GM12878 (cell line): Measurements from ENCODE around the gene NQO1. TPM values are rescaled to one million over a fixed set of nuclear protein-coding genes. Genes with fewer than 3 reads are reported as not detected.

Experiments used
- ATAC-seq: fragments of 200-7000 bp; cut with Tn5 transposase; 3 replicates; pipeline ENCODE4 v1.9.1; 2020; ENCODE audit warnings: mild to moderate bottlenecking, moderate library complexity
- BruUV-seq: library from RNA; stranded (reverse); fragments of 400-500 nt; replicated peaks from 2 replicates; lab custom pipeline; 2021; lab: Mats Ljungman, UMichigan
- CTCF ChIA-PET: fragments of 300-600 bp; sonication (Branson Sonifier 250); formaldehyde crosslinking; extraction: SDS; loops from one replicate; lab custom pipeline; 2021; ENCODE audit warnings: inconsistent platforms; lab: Yijun Ruan, JAX
- POLR2A ChIA-PET: fragments of 350-600 bp; formaldehyde crosslinking; extraction: SDS; loops from one replicate; lab custom pipeline; 2021; ENCODE audit warnings: inconsistent platforms; lab: Charles Lee
- RAD21 ChIA-PET: fragments of 300-600 bp; sonication (Branson Sonifier 250); formaldehyde crosslinking; loops from one replicate; lab custom pipeline; 2023; ENCODE audit warnings: antibody characterized with exemption; ENCODE audit not compliant: unreplicated experiment; lab: Charles Lee
- SMC1A ChIA-PET: fragments of 300-600 bp; sonication (Branson Sonifier 250); formaldehyde crosslinking; loops from one replicate; lab custom pipeline; 2023; ENCODE audit not compliant: unreplicated experiment, uncharacterized antibody; lab: Charles Lee
- DNase-seq: peaks from one replicate; pipeline ENCODE4 v3.0.0-alpha.2; 2011; ENCODE audit warnings: low read depth, low spot score
- FAIRE-seq: peaks from 3 replicates; lab custom pipeline; 2011; peaks lifted over from hg19 to GRCh38; lab: Jason Lieb, UNC
- H2AFZ ChIP-seq: 2 replicates; pipeline ENCODE4 v1.6.0; 2011; ENCODE audit warnings: low read depth, low read length, control low read depth; ENCODE audit not compliant: control insufficient read depth
- H3K27ac ChIP-seq: 2 replicates; pipeline ENCODE4 v1.5.1; 2011; ENCODE audit warnings: control low read depth; ENCODE audit not compliant: control insufficient read depth, insufficient read depth
- H3K27me3 ChIP-seq, 2 experiments: replicated peaks in 1 of 2; 2 replicates each; pipeline versions ENCODE4 v1.6.0 to v1.6.1; 2011; ENCODE audit warnings: low read length in 1 of 2; ENCODE audit not compliant: control insufficient read depth in 2 of 2, insufficient read depth in 2 of 2
- H3K36me3 ChIP-seq, 2 experiments: 2 replicates each; pipeline ENCODE4 v1.5.1; 2011; ENCODE audit warnings: low read length in 1 of 2; ENCODE audit not compliant: control insufficient read depth in 2 of 2, insufficient read depth in 2 of 2
- H3K4me1 ChIP-seq: 2 replicates; pipeline ENCODE4 v1.6.1; 2011; ENCODE audit warnings: mild to moderate bottlenecking, low read length, moderate library complexity, mixed read lengths; ENCODE audit not compliant: control insufficient read depth, insufficient read depth
- H3K4me2 ChIP-seq: 2 replicates; pipeline ENCODE4 v1.6.0; 2011; ENCODE audit warnings: control low read depth; ENCODE audit not compliant: control insufficient read depth, insufficient read depth
- H3K4me3 ChIP-seq: fragments of 200-600 bp; sonication (generic); 2 replicates; pipeline ENCODE4 v1.5.1; 2016
- H3K79me2 ChIP-seq: 2 replicates; pipeline ENCODE4 v1.6.0; 2011; ENCODE audit warnings: low read length; ENCODE audit not compliant: control insufficient read depth, insufficient read depth
- H3K9ac ChIP-seq: 2 replicates; pipeline ENCODE4 v1.8.0; 2011; ENCODE audit warnings: low read length, control low read depth, mixed read lengths; ENCODE audit not compliant: control insufficient read depth, insufficient read depth
- H3K9me3 ChIP-seq: replicated peaks from 3 replicates; pipeline ENCODE4 v1.5.1; 2011; ENCODE audit warnings: mild to moderate bottlenecking, low read length; ENCODE audit not compliant: control insufficient read depth, insufficient read depth
- H4K20me1 ChIP-seq: 2 replicates; pipeline ENCODE4 v1.6.0; 2011; ENCODE audit not compliant: control insufficient read depth, insufficient read depth
- ASH2L ChIP-seq: fragments of 300-600, 200-600 bp; sonication (generic); IDR thresholded peaks from 2 replicates; pipeline ENCODE4 v1.6.1; 2017; ENCODE audit warnings: low read depth, mild to moderate bottlenecking, borderline replicate concordance
- BACH1 ChIP-seq: fragments of 450-650 bp; IDR thresholded peaks from 2 replicates; pipeline ENCODE4 v1.6.1; 2017; ENCODE audit warnings: mild to moderate bottlenecking, borderline replicate concordance
- CHD2 ChIP-seq: IDR thresholded peaks from 2 replicates; pipeline ENCODE4 v1.6.1; 2011; ENCODE audit warnings: low read depth, low read length, improper control_type of control experiment, borderline replicate concordance
- CREB1 ChIP-seq: IDR thresholded peaks from 2 replicates; pipeline ENCODE4 v1.6.1; 2012; ENCODE audit warnings: low read depth, mild to moderate bottlenecking, inconsistent platforms
- GATAD2B ChIP-seq: fragments of 450-650 bp; conservative IDR thresholded peaks from 2 replicates; pipeline ENCODE4 v1.6.1; 2017; ENCODE audit warnings: low read depth, mild to moderate bottlenecking, moderate library complexity
- HDAC6 ChIP-seq: fragments of 200-600 bp; sonication (generic); IDR thresholded peaks from one replicate; pipeline ENCODE4 v1.8.0; 2017; ENCODE audit warnings: antibody characterized with exemption; ENCODE audit not compliant: unreplicated experiment
- JUND ChIP-seq: IDR thresholded peaks from 2 replicates; pipeline ENCODE4 v1.6.1; 2012; ENCODE audit warnings: low read depth, mild to moderate bottlenecking, low read length, improper control_type of control experiment, moderate library complexity
- NR2F1 ChIP-seq: fragments of 450-650 bp; conservative IDR thresholded peaks from 2 replicates; pipeline ENCODE4 v1.6.1; 2017; ENCODE audit warnings: mild to moderate bottlenecking
- PAX5 ChIP-seq: IDR thresholded peaks from 2 replicates; pipeline ENCODE4 v1.6.1; 2011; ENCODE audit warnings: low read depth, low read length, borderline replicate concordance
- PAX8 ChIP-seq: fragments of 450-650 bp; IDR thresholded peaks from 2 replicates; pipeline ENCODE4 v1.6.1; 2017; ENCODE audit warnings: mild to moderate bottlenecking, moderate library complexity
- POLR2A ChIP-seq: IDR thresholded peaks from 2 replicates; pipeline ENCODE4 v1.6.1; 2011; ENCODE audit warnings: low read depth, mild to moderate bottlenecking, low read length
- RB1 ChIP-seq: fragments of 450-650 bp; formaldehyde crosslinking; IDR thresholded peaks from 2 replicates; pipeline ENCODE4 v1.6.1; 2017; ENCODE audit warnings: mild to moderate bottlenecking, borderline replicate concordance
- RFX5 ChIP-seq: IDR thresholded peaks from 2 replicates; pipeline ENCODE4 v1.6.1; 2011; ENCODE audit warnings: low read depth, low read length, improper control_type of control experiment
- SPI1 ChIP-seq: IDR thresholded peaks from 2 replicates; pipeline ENCODE4 v1.6.1; 2011; ENCODE audit warnings: low read depth, mild to moderate bottlenecking, low read length, moderate library complexity, borderline replicate concordance; ENCODE audit not compliant: insufficient read depth
- TARDBP ChIP-seq: IDR thresholded peaks from 2 replicates; pipeline ENCODE4 v1.6.1; 2016; ENCODE audit warnings: borderline replicate concordance
- ZZZ3 ChIP-seq: IDR thresholded peaks from 2 replicates; pipeline ENCODE4 v1.6.1; 2011; ENCODE audit warnings: low read depth; ENCODE audit not compliant: control insufficient read depth, insufficient read length
- WGBS: methylation state at CpG from one replicate; pipeline ENCODE4 v1.1.6; 2016; ENCODE audit warnings: low lambda C conversion rate; ENCODE audit not compliant: insufficient replicate concordance, insufficient coverage; ENCODE audit errors: missing lambda C conversion rate; 5-methylcytosine and 5-hydroxymethylcytosine counted together
- in situ Hi-C: fragments of 300-500 bp; cut with MboI; formaldehyde crosslinking; loops from 9 replicates; pipeline ENCODE4 v1.14.3; 2018; ENCODE audit warnings: mixed read lengths
- intact Hi-C: fragments of 100-400 bp; cut with micrococcal nuclease; formaldehyde crosslinking; loops from one replicate; pipeline ENCODE4 v1.14.2; 2022; ENCODE audit not compliant: unreplicated experiment
- polyA plus RNA-seq, 11 experiments: library from polyadenylated mRNA; depleted of rRNA in 4 of 11; unstranded in 6 of 11; stranded (reverse) in 5 of 11; fragments of >200 nt; fragmentation: Nextera tagmentation in 4 of 11; fragmentation: Illumina TruSeq in 1 of 11; extraction: Ambion mirVana in 4 of 11; extraction: Trizol in 1 of 11; gene quantifications; 1 replicate in 1 of 11; 2 replicates in 10 of 11; pipeline versions ENCODE4 v1.2.1 to v1.2.3, GENCODE V29; 2011 to 2016; ENCODE audit warnings: inconsistent platforms in 2 of 11, missing spikeins in 2 of 11, low read depth in 1 of 11
- total RNA-seq, 4 experiments: library from RNA; depleted of rRNA in 3 of 4; stranded (reverse); fragments of >200 nt in 3 of 4; fragmentation: Illumina TruSeq in 1 of 4; extraction: Trizol in 1 of 4; gene quantifications; 2 replicates each; pipeline versions ENCODE4 v1.2.1 to v1.2.3, GENCODE V29; 2013 to 2021
- TF ChIP-seq, protein P1 (sequence below): IDR thresholded peaks from 2 replicates; pipeline ENCODE4 v1.6.1; 2012; ENCODE audit warnings: low read depth, low read length, improper control_type of control experiment
- TF ChIP-seq, protein P2 (sequence below): fragments of 450-650 bp; IDR thresholded peaks from 2 replicates; pipeline ENCODE4 v1.6.1; 2017; ENCODE audit warnings: mild to moderate bottlenecking, moderate library complexity

Gene NQO1
- total and polyA plus RNA-seq, 10 of the 15 experiments (the other 5 are each of a cell fraction or from before 2014, with no cell fraction given): 24.6 to 84.9 (median 34.6) TPM

DNA sequence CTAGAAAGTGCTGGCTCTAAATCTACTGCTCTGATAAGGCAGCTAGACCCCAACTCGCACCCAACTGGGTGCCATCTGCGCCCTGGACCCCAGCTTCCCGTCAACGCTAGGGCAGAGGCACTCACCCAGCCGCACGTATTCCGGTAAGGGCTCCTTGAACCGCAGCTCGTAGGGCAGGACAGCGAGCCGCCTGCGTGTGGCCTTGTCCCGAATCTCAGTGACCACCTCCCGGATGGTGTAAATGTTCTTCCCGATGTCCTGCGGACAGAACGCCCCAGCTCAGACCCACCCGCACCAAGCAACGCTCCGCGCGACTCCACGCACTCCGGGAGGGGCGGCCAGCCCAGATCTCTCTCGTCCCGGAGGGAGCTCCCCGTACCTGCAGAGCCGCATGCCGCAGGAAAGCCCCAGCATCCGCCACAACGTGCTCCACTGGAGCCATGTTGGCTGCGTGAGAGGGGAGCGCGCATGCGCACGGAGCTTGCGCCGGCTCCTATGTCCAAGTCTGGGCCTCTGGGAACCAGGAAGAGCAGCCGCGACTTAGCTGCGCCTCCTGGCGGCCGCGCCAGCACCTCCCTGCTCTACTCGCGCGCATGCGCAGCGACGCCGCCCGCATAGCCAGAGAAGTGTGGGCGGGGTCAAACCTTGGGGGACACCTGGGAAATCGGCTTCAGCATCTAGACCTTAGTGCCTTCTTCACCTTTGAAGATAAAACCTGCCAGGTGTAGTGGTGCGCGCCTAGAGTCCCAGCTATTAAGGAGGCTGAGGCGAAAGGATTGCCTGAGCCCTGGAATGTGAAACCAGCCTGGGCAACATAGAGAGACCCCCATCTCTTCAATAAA lies 28.3 kb upstream of the NQO1 start, which contains the start of gene NOB1:
NOB1 (minus strand) TSS at position 458 of the 842 bp plus-strand sequence; CDS start at position 442, 16 bp downstream.
- ChIA-PET CTCF (interaction anchor here (0.7 to 7.8 kb wide), 37 partner anchors 9 to 604 kb away, joined by 3 to 108 read pairs (median 4); partner anchors contain the start of gene NQO1), RAD21 (interaction anchor here (0.8 to 3.0 kb wide), 21 partner anchors 9 to 370 kb away, joined by 3 to 51 read pairs (median 4); partner anchors contain the start of genes NQO1 and WWP2), POLR2A (interaction anchor here (0.5 to 2.4 kb wide), 15 partner anchors 8 to 358 kb away, joined by 3 to 25 read pairs (median 5); partner anchors contain the start of genes NQO1 and WWP2), SMC1A (interaction anchor here (0.6 to 3.6 kb wide), 25 partner anchors 9 to 478 kb away, joined by 3 to 47 read pairs (median 4); partner anchors contain the start of genes NQO1, PDF and WWP2)
- WGBS: under 1% methylated on average over 50 of the region's 58 CpGs
- Histone ChIP-seq H3K4me3 (peak within 1 kb of the TSS; percentile 93), H4K20me1 (no peaks in the 10 kb centered on the region), H3K27ac (peak within 1 kb of the TSS; percentile 97), H3K9ac (peak within 1 kb of the TSS; percentile 100), H3K4me1 (peaks cover 5% of the 10 kb centered on the region), H2AFZ (peak within 1 kb of the TSS; percentile 94), H3K79me2 (peaks cover 41% of the 10 kb centered on the region), H3K9me3 (no peaks in the 10 kb centered on the region), H3K27me3 (no peaks in the 10 kb centered on the region), H3K4me2 (peak within 1 kb of the TSS; percentile 82), H3K36me3 (peaks cover 0 to 10% of the 10 kb centered on the region in 2 experiments; a peak in 2 of 4 replicates)
- TSS peak; percentile 75 for BruUV-seq
- ATAC-seq (peak; percentile 97), FAIRE-seq (peak; percentile 81), DNase-seq (peak; percentile 92)
- intact Hi-C loops (loop anchor here (1.0 to 10.0 kb wide), 4 partner anchors 28 to 420 kb away; partner anchors contain the start of genes COG8, NIP7, NQO1 and PDF), in situ Hi-C loops (loop anchor here (5.0 kb wide), 1 partner anchor 357 kb away; no protein-coding TSS in a partner anchor)
- TF ChIP-seq, protein P1, sequence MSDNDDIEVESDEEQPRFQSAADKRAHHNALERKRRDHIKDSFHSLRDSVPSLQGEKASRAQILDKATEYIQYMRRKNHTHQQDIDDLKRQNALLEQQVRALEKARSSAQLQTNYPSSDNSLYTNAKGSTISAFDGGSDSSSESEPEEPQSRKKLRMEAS: peak; percentile 98
- TF ChIP-seq RB1 (no peak; the same call in 1 of the 2 replicates), JUND (no peak), ASH2L (0 out of 2 replicates have a peak, but pooled peaks have one; percentile 36), BACH1 (0 out of 2 replicates have a peak, but pooled peaks have one; percentile 57), POLR2A (peak; percentile 98), CHD2 (peak; percentile 65; the same call in 1 of the 2 replicates), NR2F1 (0 out of 2 replicates have a peak, but pooled peaks have one; percentile 11), PAX5 (peak; percentile 60; the same call in 1 of the 2 replicates), GATAD2B (peak; percentile 77), PAX8 (no peak), TARDBP (no peak), ZZZ3 (no peak), HDAC6 (no peak), RFX5 (peak; percentile 59; the same call in 1 of the 2 replicates), SPI1 (no peak), CREB1 (peak; percentile 12; the same call in 1 of the 2 replicates)
- TF ChIP-seq, protein P2, sequence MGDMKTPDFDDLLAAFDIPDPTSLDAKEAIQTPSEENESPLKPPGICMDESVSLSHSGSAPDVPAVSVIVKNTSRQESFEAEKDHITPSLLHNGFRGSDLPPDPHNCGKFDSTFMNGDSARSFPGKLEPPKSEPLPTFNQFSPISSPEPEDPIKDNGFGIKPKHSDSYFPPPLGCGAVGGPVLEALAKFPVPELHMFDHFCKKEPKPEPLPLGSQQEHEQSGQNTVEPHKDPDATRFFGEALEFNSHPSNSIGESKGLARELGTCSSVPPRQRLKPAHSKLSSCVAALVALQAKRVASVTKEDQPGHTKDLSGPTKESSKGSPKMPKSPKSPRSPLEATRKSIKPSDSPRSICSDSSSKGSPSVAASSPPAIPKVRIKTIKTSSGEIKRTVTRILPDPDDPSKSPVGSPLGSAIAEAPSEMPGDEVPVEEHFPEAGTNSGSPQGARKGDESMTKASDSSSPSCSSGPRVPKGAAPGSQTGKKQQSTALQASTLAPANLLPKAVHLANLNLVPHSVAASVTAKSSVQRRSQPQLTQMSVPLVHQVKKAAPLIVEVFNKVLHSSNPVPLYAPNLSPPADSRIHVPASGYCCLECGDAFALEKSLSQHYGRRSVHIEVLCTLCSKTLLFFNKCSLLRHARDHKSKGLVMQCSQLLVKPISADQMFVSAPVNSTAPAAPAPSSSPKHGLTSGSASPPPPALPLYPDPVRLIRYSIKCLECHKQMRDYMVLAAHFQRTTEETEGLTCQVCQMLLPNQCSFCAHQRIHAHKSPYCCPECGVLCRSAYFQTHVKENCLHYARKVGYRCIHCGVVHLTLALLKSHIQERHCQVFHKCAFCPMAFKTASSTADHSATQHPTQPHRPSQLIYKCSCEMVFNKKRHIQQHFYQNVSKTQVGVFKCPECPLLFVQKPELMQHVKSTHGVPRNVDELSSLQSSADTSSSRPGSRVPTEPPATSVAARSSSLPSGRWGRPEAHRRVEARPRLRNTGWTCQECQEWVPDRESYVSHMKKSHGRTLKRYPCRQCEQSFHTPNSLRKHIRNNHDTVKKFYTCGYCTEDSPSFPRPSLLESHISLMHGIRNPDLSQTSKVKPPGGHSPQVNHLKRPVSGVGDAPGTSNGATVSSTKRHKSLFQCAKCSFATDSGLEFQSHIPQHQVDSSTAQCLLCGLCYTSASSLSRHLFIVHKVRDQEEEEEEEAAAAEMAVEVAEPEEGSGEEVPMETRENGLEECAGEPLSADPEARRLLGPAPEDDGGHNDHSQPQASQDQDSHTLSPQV: peak; percentile 94
